COLO668 (cell line): ENCODE measurements around the gene IFNA7.
"Not testable (repeated sequence)": the region's sequence is repeated elsewhere in the genome, so short reads cannot be mapped to it uniquely, and the experiment has no call there.

ENCODE experiments used
- DNase-seq: peaks from one replicate; lab custom pipeline; 2025; ENCODE audit not compliant: unreplicated experiment; lab: John Stamatoyannopoulos, UW

IFNA7 gene

GRCh38 chr9:21202105-21202504, at the start of gene IFNA7:
Gene IFNA7, minus strand, starts transcription at chr9:21202205. Its CDS starts 40 bp downstream, at chr9:21202165.
- not testable (repeated sequence) for DNase-seq

GRCh38 chr9:21251638-21252037, 49.6 kb upstream of the IFNA7 start:
- no peak for DNase-seq

GRCh38 chr9:21251190-21251589, 49.2 kb upstream of the IFNA7 start:
- DNase-seq = no peak

GRCh38 chr9:21244836-21245235, 42.8 kb upstream of the IFNA7 start:
- no peak for DNase-seq

- DNase-seq = no peak
Observed at GRCh38 chr9:21239911-21240310, 37.9 kb upstream of the IFNA7 start, which contains the start of gene IFNA14. Gene IFNA14, minus strand, starts transcription at chr9:21240005. Its CDS starts 70 bp downstream, at chr9:21239935.

- not testable (repeated sequence) for DNase-seq
Observed at GRCh38 chr9:21236360-21236714, 34.3 kb upstream of the IFNA7 start.

- not testable (repeated sequence) for DNase-seq
Observed at GRCh38 chr9:21235468-21236359, 33.7 kb upstream of the IFNA7 start.

GRCh38 chr9:21234153-21234687, 32.2 kb upstream of the IFNA7 start:
- no peak for DNase-seq

- DNase-seq = no peak
Observed at GRCh38 chr9:21233258-21233657, 31.3 kb upstream of the IFNA7 start.

GRCh38 chr9:21228122-21228521, 26.1 kb upstream of the IFNA7 start, which contains the start of gene IFNA17:
Gene IFNA17, minus strand, starts transcription at chr9:21228222. Its CDS starts 49 bp downstream, at chr9:21228173.
- DNase-seq = no peak

GRCh38 chr9:21217211-21217610, 15.2 kb upstream of the IFNA7 start, which contains the start of gene IFNA16:
Gene IFNA16, minus strand, starts transcription at chr9:21217311. Its CDS starts 6 bp downstream, at chr9:21217305.
- DNase-seq = not testable (repeated sequence)

GRCh38 chr9:21213411-21214326, 11.7 kb upstream of the IFNA7 start:
- DNase-seq = not testable (repeated sequence)

GRCh38 chr9:21212160-21212559, 10.2 kb upstream of the IFNA7 start:
- not testable (repeated sequence) for DNase-seq

GRCh38 chr9:21210782-21211181, 8.8 kb upstream of the IFNA7 start:
- not testable (repeated sequence) for DNase-seq

- no peak for DNase-seq
Observed at GRCh38 chr9:21210311-21210710, 8.3 kb upstream of the IFNA7 start.

- not testable (repeated sequence) for DNase-seq
Observed at GRCh38 chr9:21207043-21207442, 5.0 kb upstream of the IFNA7 start, which contains the start of gene IFNA10. Gene IFNA10, minus strand, starts transcription at chr9:21207143. Its CDS starts 46 bp downstream, at chr9:21207097.

- no peak for DNase-seq
Observed at GRCh38 chr9:21205204-21205603, 3.2 kb upstream of the IFNA7 start.

GRCh38 chr9:21194867-21195776, 6.9 kb downstream of the IFNA7 start:
- DNase-seq = not testable (repeated sequence)

GRCh38 chr9:21187487-21187886, 14.5 kb downstream of the IFNA7 start, which contains the start of gene IFNA4:
Gene IFNA4, minus strand, starts transcription at chr9:21187587. Its CDS starts 56 bp downstream, at chr9:21187531.
- not testable (repeated sequence) for DNase-seq
